ENCODE results near the gene CD4. TPM values are rescaled to one million over a fixed set of nuclear protein-coding genes. Genes with fewer than 3 reads are reported as not detected.
A peak's percentile ranks its signal among the peaks of the same experiment; 100 is the strongest.

The CD4 gene
- total RNA-seq, 2 experiments from 2014 or later: 324 to 327 TPM

DNA sequence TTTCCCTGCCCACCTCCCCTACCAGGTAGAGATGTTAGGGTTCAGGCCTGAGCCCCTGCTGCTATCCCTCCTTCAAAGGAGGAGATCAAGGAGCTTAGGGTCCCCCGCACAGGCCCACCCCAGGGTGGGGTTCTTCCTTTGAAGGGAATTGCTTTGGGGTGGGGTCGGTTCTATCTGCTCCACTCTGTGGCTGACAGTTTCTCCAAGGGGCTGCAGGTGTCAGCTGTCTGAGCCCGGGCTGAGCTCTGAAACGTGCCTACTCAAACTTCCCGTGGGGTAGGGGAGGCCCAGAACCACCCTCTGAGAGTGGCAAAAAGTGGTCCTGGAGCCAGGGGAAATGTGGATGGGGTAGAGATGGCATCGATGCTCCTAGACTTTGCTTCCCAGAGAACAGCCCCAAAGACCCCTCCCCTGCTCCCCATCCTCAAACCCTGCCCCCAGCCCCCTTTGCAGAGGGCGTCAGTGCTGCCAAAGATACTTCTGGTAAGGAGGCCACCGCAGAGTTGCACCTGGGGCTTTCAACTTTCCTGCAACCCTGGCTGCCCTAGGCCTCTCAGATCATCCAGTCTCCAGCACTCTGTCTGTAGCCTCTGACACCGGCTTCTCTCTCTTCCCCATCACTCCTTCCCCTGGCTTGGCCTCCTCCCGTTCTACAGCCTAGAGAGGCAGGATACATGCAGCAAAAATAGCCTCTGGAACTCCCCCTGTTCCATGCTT is 6.3 kb upstream of the CD4 start:
- H3K4me1 Mint-ChIP-seq: peaks cover 65% of the 10 kb centered on the region

DNA sequence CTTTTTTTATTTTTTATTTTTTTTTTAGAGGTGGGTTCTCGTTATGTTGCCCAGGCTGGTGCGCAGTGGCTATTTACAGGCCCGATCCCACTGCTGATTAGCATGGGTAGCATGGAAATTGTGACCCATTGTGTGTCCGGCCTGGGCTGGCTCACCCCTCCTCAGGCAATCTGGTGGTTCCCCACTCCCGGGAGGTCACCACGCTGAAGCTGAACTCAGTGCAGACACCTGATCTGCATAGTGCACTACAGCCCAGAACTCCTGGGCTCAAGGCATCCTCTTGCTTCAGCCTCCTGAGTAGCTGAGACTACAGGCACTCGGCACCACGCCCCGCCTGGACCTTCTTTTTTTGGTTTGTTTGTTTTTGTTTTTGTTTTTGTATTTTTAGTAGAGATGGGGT is 5.5 kb upstream of the CD4 start:
- Mint-ChIP-seq H3K27ac (no peak overlapping the region), H3K4me1 (peaks cover 65% of the 10 kb centered on the region), H3K9me3 (no peaks in the 10 kb centered on the region), H3K4me3 (no peak overlapping the region), H3K27me3 (peaks cover under 1% of the 10 kb centered on the region), H3K36me3 (ENCODE audit: low read depth) (no peaks in the 10 kb centered on the region)
- DNase-seq: no peak
- POLR2A ChIA-PET: interaction anchor here (1.3 kb wide), 1 partner anchor 22 kb away, joined by 5 read pairs; no protein-coding TSS in a partner anchor
- CTCF ChIA-PET: interaction anchor here (1.4 to 8.6 kb wide), 5 partner anchors 9 to 41 kb away, joined by 5 to 64 read pairs (median 8); partner anchors contain the start of genes MLF2 and PTMS

More for the DNA sequence above, 6.3 kb upstream of the CD4 start:
- CTCF ChIA-PET: interaction anchor here (0.7 to 8.6 kb wide), 8 partner anchors 8 to 164 kb away, joined by 3 to 64 read pairs (median 5); partner anchors contain the start of genes MLF2 and PTMS
- no peak for DNase-seq
- peaks cover 7% of the 10 kb centered on the region for H3K36me3 Mint-ChIP-seq (ENCODE audit: low read depth)
- H3K27ac Mint-ChIP-seq: no peak overlapping the region
- H3K4me3 Mint-ChIP-seq: no peak overlapping the region
- POLR2A ChIA-PET: interaction anchor here (1.0 to 14.0 kb wide), 4 partner anchors 7 to 59 kb away, joined by 3 to 153 read pairs (median 4); partner anchors contain the start of genes CD4 and COPS7A
- H3K27me3 Mint-ChIP-seq: peaks cover 3% of the 10 kb centered on the region
- no peaks in the 10 kb centered on the region for H3K9me3 Mint-ChIP-seq

DNA sequence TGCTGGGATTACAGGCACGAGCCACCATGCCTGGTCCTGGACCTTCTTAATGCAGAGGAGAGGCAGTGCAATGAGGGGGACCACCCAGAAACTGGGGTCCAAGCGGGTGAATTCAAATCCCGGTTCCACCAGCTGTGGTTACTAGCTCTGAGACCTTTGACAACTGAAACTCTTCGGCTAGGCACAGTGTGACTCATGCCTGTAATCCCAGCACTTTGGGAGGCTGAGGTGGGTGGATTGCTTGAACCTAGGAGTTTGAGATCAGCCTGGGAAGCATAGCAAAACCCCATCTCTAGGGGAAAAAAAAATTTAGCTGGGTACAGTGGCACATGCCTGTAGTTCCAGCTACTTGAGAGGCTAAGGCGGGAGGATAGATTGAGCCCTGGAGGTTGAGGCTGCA is 5.0 kb upstream of the CD4 start:
- H3K4me3 Mint-ChIP-seq: no peak overlapping the region
- peaks cover 65% of the 10 kb centered on the region for H3K4me1 Mint-ChIP-seq
- H3K9me3 Mint-ChIP-seq: no peaks in the 10 kb centered on the region
- POLR2A ChIA-PET: no interaction called here
- DNase-seq: no peak
- H3K27me3 Mint-ChIP-seq: no peaks in the 10 kb centered on the region
- no peaks in the 10 kb centered on the region for H3K36me3 Mint-ChIP-seq (ENCODE audit: low read depth)
- CTCF ChIA-PET: interaction anchor here (1.4 to 8.6 kb wide), 5 partner anchors 8 to 41 kb away, joined by 5 to 64 read pairs (median 8); partner anchors contain the start of genes MLF2 and PTMS
- H3K27ac Mint-ChIP-seq: no peak overlapping the region

DNA sequence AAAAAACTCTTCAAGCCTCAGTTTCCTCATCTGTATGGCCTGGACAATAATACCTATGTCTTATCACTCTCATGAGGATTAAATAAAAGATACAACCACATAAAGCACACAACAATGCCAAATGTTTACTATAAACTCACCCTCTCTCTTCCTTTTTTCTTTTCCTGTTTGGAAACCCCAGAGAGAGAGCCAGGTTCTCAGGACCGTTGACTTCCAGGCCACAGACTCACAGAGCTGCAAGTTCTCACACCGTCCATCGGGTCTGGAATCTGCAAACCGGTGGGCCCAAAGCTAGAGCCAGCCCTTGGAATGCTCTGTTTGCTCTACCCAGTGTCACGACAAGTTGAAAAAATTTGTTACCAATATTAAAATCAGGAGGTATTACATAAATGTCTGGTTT is 4.6 kb upstream of the CD4 start:
- no peak for DNase-seq
- H3K4me3 Mint-ChIP-seq: no peak overlapping the region
- peaks cover 4% of the 10 kb centered on the region for H3K36me3 Mint-ChIP-seq (ENCODE audit: low read depth)
- H3K4me1 Mint-ChIP-seq: peaks cover 60% of the 10 kb centered on the region
- no peaks in the 10 kb centered on the region for H3K27me3 Mint-ChIP-seq
- H3K9me3 Mint-ChIP-seq: no peaks in the 10 kb centered on the region
- ChIA-PET POLR2A (interaction anchor here (0.5 kb wide), 1 partner anchor 68 kb away, joined by 3 read pairs; no protein-coding TSS in a partner anchor), CTCF (interaction anchor here (1.6 to 8.6 kb wide), 4 partner anchors 10 to 40 kb away, joined by 5 to 64 read pairs (median 26); partner anchors contain the start of genes MLF2 and PTMS)
- no peak overlapping the region for H3K27ac Mint-ChIP-seq

DNA sequence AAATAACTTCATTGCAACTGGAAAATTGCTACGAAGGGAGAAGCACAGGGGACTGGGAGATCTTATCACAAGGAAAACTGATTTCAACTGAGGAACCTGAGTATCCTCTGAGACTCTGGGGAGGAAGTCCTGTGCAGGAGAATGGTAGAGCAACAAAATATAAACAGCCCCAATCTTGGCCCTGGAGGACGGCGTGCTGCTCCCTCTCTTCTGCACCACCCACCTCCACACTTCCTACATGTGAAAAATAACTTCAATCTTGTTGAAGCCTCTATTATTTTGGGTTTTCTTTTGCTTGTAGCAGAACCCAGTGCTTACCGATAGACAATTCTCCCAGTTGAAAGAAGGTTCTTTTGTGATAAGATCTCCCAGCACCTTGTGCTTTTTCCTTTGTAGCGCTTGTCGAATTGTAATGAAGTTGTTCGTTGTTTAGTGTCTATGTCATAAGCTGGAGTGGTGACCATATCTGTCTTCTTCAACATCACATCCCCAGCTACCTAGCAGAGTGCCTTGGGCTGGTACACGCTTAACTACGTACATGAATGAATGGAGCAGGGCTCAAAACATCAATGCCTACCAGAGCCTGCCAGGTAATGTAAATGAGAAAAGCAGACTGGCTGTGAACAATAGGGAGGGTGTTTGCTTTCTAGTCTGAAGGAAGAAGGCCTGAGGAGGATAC is 2.8 kb upstream of the CD4 start:
- ChIA-PET CTCF (interaction anchor here (0.7 to 3.0 kb wide), 7 partner anchors 8 to 249 kb away, joined by 3 to 18 read pairs (median 6); partner anchors contain the start of genes COPS7A, LAG3 and MLF2), POLR2A (interaction anchor here (0.7 to 7.9 kb wide), 9 partner anchors 9 to 177 kb away, joined by 3 to 153 read pairs (median 5); partner anchors contain the start of genes C12orf57, COPS7A, LAG3 and MLF2)
- H3K4me3 Mint-ChIP-seq: peak overlapping the region; percentile 33
- peaks cover 16% of the 10 kb centered on the region for H3K36me3 Mint-ChIP-seq (ENCODE audit: low read depth)
- peaks cover 50% of the 10 kb centered on the region for H3K4me1 Mint-ChIP-seq
- no peaks in the 10 kb centered on the region for H3K9me3 Mint-ChIP-seq
- peak overlapping the region; percentile 74 for H3K27ac Mint-ChIP-seq
- H3K27me3 Mint-ChIP-seq: no peaks in the 10 kb centered on the region
- DNase-seq: no peak

DNA sequence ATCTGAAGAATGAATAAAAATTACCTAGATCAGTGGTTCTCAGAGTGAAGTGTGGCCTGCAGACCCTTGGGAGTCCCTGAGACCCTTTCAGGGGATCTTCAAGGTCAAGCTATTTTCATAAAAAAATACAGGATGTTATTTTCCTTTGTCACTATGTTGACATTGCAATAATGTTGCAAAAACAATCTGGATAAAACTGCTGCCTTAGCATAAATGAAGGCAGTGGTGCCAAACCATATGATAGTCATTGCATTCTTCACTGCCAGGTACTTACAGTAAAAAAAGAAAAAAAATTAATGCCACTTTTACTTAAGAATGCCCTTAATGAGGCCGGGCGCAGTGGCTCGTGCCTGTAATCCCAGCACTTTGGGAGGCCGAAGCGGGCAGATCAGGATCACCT is 2.0 kb upstream of the CD4 start:
- DNase-seq: no peak
- peak overlapping the region; percentile 74 for H3K27ac Mint-ChIP-seq

DNA sequence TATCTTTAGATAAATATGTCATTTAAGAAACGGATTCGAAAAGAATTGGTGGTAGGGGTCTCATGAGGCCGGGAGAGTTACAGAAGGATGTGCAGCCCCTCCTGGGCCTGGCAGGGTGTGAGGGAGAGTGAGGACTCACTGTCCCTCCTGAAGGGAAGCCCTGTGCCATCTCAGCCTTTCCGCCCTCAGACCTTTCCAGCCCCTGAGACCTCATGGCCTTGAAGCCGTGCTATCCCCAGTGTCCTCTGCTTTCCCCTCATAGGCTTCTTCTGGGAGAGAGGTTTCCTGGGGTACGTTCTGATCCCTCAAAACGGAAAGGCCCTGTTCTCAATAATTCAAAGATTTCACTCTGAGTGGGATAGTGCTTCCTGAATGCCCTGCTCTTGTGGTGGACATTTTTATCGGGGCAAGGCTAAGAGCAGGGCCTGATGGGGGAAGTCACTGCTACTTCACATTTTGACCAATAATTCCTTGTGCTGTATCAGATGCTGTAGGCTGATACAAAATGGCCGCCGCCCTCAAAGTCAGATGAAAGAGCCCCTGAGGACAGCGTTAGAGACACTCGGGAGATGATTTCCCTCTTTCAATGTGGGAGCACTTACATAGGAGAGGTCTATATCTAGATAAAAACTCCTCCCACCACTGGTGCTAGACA is 1.3 kb downstream of the CD4 start:
- peak overlapping the region; percentile 90 for H3K27ac Mint-ChIP-seq
- no peaks in the 10 kb centered on the region for H3K9me3 Mint-ChIP-seq
- POLR2A ChIA-PET: interaction anchor here (1.2 to 7.9 kb wide), 16 partner anchors 10 to 319 kb away, joined by 3 to 153 read pairs (median 9); partner anchors contain the start of genes C12orf57, C1RL, CDCA3 and COPS7A
- peaks cover 47% of the 10 kb centered on the region for H3K36me3 Mint-ChIP-seq (ENCODE audit: low read depth)
- H3K4me1 Mint-ChIP-seq: peaks cover 53% of the 10 kb centered on the region
- H3K27me3 Mint-ChIP-seq: no peaks in the 10 kb centered on the region
- H3K4me3 Mint-ChIP-seq: peak overlapping the region; percentile 93
- CTCF ChIA-PET: interaction anchor here (0.6 to 5.9 kb wide), 6 partner anchors 13 to 44 kb away, joined by 3 to 53 read pairs (median 14); partner anchors contain the start of genes MLF2 and PTMS
- peak; percentile 68 for DNase-seq

More for the DNA sequence above, 2.0 kb upstream of the CD4 start:
- POLR2A ChIA-PET: interaction anchor here (0.7 to 7.9 kb wide), 8 partner anchors 8 to 178 kb away, joined by 3 to 153 read pairs (median 6); partner anchors contain the start of genes C12orf57, COPS7A, LAG3 and MLF2
- Mint-ChIP-seq H3K27me3 (no peaks in the 10 kb centered on the region), H3K4me3 (peak overlapping the region; percentile 33), H3K4me1 (peaks cover 54% of the 10 kb centered on the region), H3K36me3 (ENCODE audit: low read depth) (peaks cover 23% of the 10 kb centered on the region), H3K9me3 (no peaks in the 10 kb centered on the region)
- CTCF ChIA-PET: interaction anchor here (0.7 to 3.0 kb wide), 7 partner anchors 9 to 250 kb away, joined by 3 to 18 read pairs (median 6); partner anchors contain the start of genes COPS7A, LAG3 and MLF2

DNA sequence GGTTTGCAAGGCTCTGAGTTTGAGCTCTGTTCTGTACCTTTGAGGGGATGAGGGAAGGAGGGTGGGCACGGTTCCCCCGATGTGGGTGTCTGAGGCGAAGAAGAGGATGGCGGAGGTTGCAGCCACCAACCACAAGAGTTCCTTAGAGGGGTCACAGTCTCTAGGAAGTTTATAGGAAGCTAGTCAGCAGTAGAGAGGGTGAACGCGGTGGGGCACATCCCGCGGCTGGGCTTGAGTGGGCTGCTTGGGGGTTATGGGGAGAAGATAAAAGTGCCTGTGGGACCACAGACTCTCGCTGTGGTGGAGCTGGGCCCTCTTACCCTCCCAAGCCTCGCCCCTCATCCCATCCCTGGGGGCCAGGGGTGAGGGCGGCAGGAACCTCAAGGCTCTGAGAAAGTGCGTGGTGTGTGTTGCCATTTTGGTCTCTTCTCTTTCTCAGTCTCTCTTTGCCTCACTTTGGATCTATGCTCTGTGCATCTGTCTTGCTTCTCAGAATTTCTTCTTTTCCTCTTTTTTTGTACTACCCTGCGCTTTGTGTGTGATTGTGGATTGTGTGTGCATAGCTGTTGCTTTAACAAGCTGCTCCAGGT is 2.7 kb downstream of the CD4 start:
- DNase-seq: no peak
- H3K4me3 Mint-ChIP-seq: peak overlapping the region; percentile 93
- H3K27ac Mint-ChIP-seq: peak overlapping the region; percentile 90
- H3K27me3 Mint-ChIP-seq: no peaks in the 10 kb centered on the region
- CTCF ChIA-PET: interaction anchor here (1.0 to 5.9 kb wide), 17 partner anchors 8 to 254 kb away, joined by 3 to 53 read pairs (median 5); partner anchors contain the start of genes COPS7A, MLF2, NOP2 and PTMS
- H3K4me1 Mint-ChIP-seq: peaks cover 52% of the 10 kb centered on the region
- POLR2A ChIA-PET: interaction anchor here (0.8 to 7.9 kb wide), 21 partner anchors 9 to 317 kb away, joined by 3 to 153 read pairs (median 5); partner anchors contain the start of genes C12orf57, C1RL, CDCA3 and COPS7A
- peaks cover 58% of the 10 kb centered on the region for H3K36me3 Mint-ChIP-seq (ENCODE audit: low read depth)
- no peaks in the 10 kb centered on the region for H3K9me3 Mint-ChIP-seq

DNA sequence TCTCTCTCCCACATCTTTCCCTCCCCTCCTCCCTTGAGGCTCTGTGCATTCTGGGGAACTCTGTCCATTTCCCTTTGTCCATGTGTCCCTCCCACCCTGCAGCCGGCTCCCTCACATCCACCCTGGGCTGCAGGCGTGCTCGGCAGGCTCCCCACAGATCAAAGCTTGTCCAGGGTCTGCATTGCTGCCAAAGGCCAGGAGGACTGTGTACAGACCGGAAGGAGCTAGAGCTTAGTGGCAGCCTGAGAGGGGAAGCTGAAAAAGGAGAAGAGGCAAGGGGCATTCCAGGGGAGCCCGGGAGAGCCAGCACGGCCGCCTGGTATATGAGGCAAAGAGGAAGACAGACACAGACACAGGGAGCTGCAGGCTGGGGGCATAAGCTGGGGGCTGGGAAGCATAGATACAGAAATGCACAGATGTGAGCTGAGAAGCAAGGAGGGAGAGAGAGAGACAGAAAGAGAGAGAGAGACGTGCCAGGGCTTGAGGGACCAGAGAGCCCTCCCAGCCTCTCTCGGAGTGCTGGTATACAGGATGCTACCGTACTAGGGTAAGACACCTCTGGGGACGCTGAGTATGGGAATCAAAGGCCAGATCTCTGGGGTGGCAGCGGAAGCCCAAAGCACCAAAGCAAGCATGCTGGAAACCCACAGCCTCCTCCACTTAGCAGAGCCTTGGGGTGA is 3.3 kb downstream of the CD4 start:
- Mint-ChIP-seq H3K27ac (peak overlapping the region; percentile 90), H3K4me1 (peaks cover 51% of the 10 kb centered on the region), H3K9me3 (no peaks in the 10 kb centered on the region), H3K36me3 (ENCODE audit: low read depth) (peaks cover 64% of the 10 kb centered on the region), H3K27me3 (no peaks in the 10 kb centered on the region), H3K4me3 (peak overlapping the region; percentile 93)
- ChIA-PET POLR2A (interaction anchor here (0.6 to 7.9 kb wide), 23 partner anchors 8 to 317 kb away, joined by 3 to 153 read pairs (median 5); partner anchors contain the start of genes C12orf57, C1RL, CDCA3 and COPS7A), CTCF (interaction anchor here (1.0 to 5.9 kb wide), 17 partner anchors 9 to 225 kb away, joined by 3 to 53 read pairs (median 5); partner anchors contain the start of genes COPS7A, MLF2, NOP2 and PTMS)
- DNase-seq: peak; percentile 70

DNA sequence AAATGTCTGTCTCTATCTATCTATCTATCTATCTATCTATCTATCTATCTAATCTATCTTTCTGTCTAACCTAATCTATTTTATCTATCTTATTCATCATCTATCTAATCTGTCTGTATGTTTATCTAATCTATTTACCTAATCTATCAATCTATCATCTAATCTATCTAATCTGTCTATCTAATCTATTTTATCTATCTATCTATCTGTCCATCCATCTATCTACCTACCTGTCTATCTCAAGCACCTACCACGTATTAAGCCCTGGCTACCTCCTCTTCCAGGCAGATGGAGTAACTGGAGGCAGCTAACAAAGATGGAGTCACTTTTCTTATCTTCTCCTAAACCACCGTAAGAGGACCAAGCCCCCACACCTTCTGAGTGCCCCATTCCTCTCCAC is 5.8 kb downstream of the CD4 start:
- no peaks in the 10 kb centered on the region for H3K9me3 Mint-ChIP-seq
- no peaks in the 10 kb centered on the region for H3K27me3 Mint-ChIP-seq
- DNase-seq: no peak
- no peak overlapping the region for H3K4me3 Mint-ChIP-seq
- ChIA-PET CTCF (interaction anchor here (0.8 to 1.9 kb wide), 2 partner anchors 17 to 29 kb away, joined by 3 to 7 read pairs; partner anchors contain the start of gene PTMS), POLR2A (interaction anchor here (1.3 to 1.5 kb wide), 2 partner anchors 8 to 42 kb away, joined by 4 to 5 read pairs; partner anchors contain the start of gene MLF2)
- peaks cover 79% of the 10 kb centered on the region for H3K36me3 Mint-ChIP-seq (ENCODE audit: low read depth)
- H3K4me1 Mint-ChIP-seq: peaks cover 53% of the 10 kb centered on the region
- H3K27ac Mint-ChIP-seq: no peak overlapping the region

DNA sequence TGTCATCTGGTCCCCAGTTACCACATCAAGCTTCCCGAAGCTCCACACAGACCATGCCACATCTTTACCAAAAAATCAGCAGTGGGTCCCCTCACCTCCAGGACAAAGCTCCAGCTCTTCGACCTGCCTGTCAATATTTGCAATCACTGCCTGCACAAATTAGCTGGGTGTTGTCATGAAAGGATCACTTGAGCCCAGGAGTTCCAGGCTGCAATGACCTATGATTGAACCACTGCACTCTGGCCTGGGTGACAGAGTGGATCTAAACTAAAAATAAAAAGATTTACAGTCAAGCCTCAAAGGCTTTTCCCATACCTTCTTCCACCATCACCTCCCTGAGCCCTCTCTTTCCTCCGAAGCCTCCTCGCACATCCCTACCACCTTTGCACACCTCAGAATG is 7.2 kb downstream of the CD4 start:
- Mint-ChIP-seq H3K4me3 (no peak overlapping the region), H3K27ac (no peak overlapping the region), H3K9me3 (no peaks in the 10 kb centered on the region), H3K4me1 (peaks cover 53% of the 10 kb centered on the region), H3K27me3 (no peaks in the 10 kb centered on the region), H3K36me3 (ENCODE audit: low read depth) (peaks cover 72% of the 10 kb centered on the region)
- DNase-seq: no peak
- ChIA-PET CTCF (interaction anchor here (0.6 to 1.9 kb wide), 3 partner anchors 8 to 30 kb away, joined by 3 to 7 read pairs (median 3); partner anchors contain the start of gene PTMS), POLR2A (interaction anchor here (0.9 to 1.8 kb wide), 3 partner anchors 44 to 108 kb away, joined by 3 to 4 read pairs (median 4); partner anchors contain the start of genes COPS7A, MLF2 and ZNF384)

Measured in activated CD4-positive, alpha-beta memory T cell treated with anti-CD3 and anti-CD28 coated beads, Interleukin-2, amount 10 ng/mL, durations not matched to agents 7 days and 5 days (primary cell).